AG04450 (cell line): ENCODE data around the gene DNLZ. TPM values are rescaled to one million over a fixed set of nuclear protein-coding genes. Genes with fewer than 3 reads are reported as not detected.

ENCODE experiments used
- CTCF ChIA-PET: fragments of 300-600, 350-600 bp; formaldehyde crosslinking; extraction: SDS; loops from one replicate; lab custom pipeline; 2022; ENCODE audit warnings: antibody characterized with exemption, inconsistent platforms; lab: Charles Lee
- POLR2A ChIA-PET: fragments of 350-600 bp; formaldehyde crosslinking; extraction: SDS; loops from one replicate; lab custom pipeline; 2021; ENCODE audit warnings: antibody characterized with exemption, inconsistent platforms; lab: Yijun Ruan, JAX
- DNase-seq: peaks from one replicate; pipeline ENCODE4 v3.0.0-alpha.2; 2011; ENCODE audit warnings: low read depth, low spot score
- H3K27ac ChIP-seq: one replicate; pipeline ENCODE4 v1.5.1; 2012; ENCODE audit warnings: low read depth, low read length, control low read depth
- H3K27me3 ChIP-seq: one replicate; pipeline ENCODE4 v1.6.0; 2012; ENCODE audit warnings: low read length; ENCODE audit not compliant: control insufficient read depth, insufficient read depth
- H3K4me3 ChIP-seq: 2 replicates; pipeline ENCODE4 v1.5.1; 2011; ENCODE audit warnings: mild to moderate bottlenecking, low read depth, low read length, control low read depth
- H3K9me3 ChIP-seq: 2 replicates; pipeline ENCODE4 v1.5.1; 2012; ENCODE audit warnings: low read length; ENCODE audit not compliant: control insufficient read depth, insufficient read depth
- CTCF ChIP-seq: IDR thresholded peaks from 2 replicates; pipeline ENCODE4 v1.5.1; 2011; ENCODE audit warnings: low read depth, low read length, control low read depth, inconsistent platforms
- polyA plus RNA-seq: library from polyadenylated mRNA; depleted of rRNA; stranded (reverse); fragments of >200 nt; gene quantifications from 2 replicates; pipeline ENCODE4 v1.2.3, GENCODE V29; 2011

The DNLZ gene
- polyA plus RNA-seq, 1 experiment: 3.7 TPM

GRCh38 chr9:136400038-136400834 lies 36.7 kb upstream of the DNLZ start, which contains the start of gene SNAPC4:
SNAPC4 (minus strand) TSS chr9:136400170; CDS start chr9:136398428, 1,742 bp downstream.
- peak; percentile 34 for DNase-seq
- Histone ChIP-seq H3K27me3 (no peaks in the 10 kb centered on the region), H3K9me3 (no peaks in the 10 kb centered on the region; the same call in 1 of the 2 replicates), H3K27ac (peak within 1 kb of the TSS; percentile 57), H3K4me3 (peak within 1 kb of the TSS; percentile 86)
- POLR2A ChIA-PET: interaction anchor here (1.2 kb wide), 1 partner anchor 37 kb away, joined by 8 read pairs; the partner anchor contains the start of gene DNLZ
- peak; percentile 68 for TF ChIP-seq CTCF
- CTCF ChIA-PET: interaction anchor here (0.5 to 3.0 kb wide), 5 partner anchors 9 to 88 kb away, joined by 3 to 36 read pairs (median 5); no protein-coding TSS in a partner anchor

DNA sequence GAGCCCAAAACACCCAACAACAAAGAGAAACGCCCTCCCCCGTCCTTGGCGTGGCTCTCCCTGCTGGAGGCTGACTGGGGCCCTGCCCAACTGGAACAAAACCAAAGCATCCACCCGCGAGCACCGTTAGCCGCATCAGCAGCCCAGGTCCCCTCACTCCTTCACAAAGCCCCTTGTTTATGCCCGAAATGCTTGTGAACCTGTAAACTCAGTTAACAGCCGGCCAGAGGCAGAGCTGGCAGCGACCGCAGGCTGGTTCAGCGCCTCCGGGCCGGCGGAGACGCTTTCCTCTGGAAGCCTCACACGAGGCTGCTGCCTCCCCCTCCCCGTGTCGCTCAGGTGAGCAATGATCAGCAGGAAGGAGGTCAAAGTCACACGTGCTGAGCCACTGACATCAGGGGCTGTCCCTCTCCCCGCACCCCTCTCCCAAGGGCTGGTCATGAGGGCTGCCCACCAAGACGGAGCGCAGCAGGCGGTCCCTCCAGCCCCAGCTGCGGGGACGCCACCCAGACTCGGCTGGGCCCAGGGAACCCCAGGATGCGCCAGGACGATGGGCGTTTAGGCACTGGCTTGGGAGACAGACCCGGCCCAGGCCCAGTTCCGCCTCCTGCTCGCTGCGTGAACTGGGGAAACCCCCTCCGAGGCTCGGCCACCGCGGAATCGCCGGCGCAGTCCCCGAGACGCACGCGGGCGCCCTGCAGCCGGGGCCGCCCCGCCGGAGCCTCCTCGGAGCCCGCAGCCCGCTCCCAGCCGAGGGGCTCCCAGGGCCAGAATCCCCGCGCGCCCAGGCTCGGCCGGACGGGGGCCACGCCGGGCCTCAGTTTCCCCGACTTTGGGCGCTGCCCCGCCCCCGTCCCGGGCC lies 35.9 kb upstream of the DNLZ start:
- no peak for DNase-seq
- ChIA-PET POLR2A (no interaction called here), CTCF (interaction anchor here (0.5 to 1.8 kb wide), 3 partner anchors 13 to 159 kb away, joined by 3 to 9 read pairs (median 4); no protein-coding TSS in a partner anchor)
- Histone ChIP-seq H3K27me3 (no peaks in the 10 kb centered on the region), H3K9me3 (no peaks in the 10 kb centered on the region; the same call in 1 of the 2 replicates), H3K4me3 (peak overlapping the region; percentile 86), H3K27ac (peak overlapping the region; percentile 47)
- no peak for TF ChIP-seq CTCF

GRCh38 chr9:136398286-136398685 lies 34.7 kb upstream of the DNLZ start:
- ChIA-PET POLR2A (no interaction called here), CTCF (interaction anchor here (1.8 kb wide), 1 partner anchor 85 kb away, joined by 9 read pairs; no protein-coding TSS in a partner anchor)
- Histone ChIP-seq H3K27me3 (no peaks in the 10 kb centered on the region), H3K27ac (no peak overlapping the region), H3K9me3 (no peaks in the 10 kb centered on the region; the same call in 1 of the 2 replicates), H3K4me3 (peak overlapping the region; percentile 86)
- TF ChIP-seq CTCF: no peak
- no peak for DNase-seq

- CTCF ChIA-PET: interaction anchor here (0.9 to 1.8 kb wide), 2 partner anchors 11 to 85 kb away, joined by 3 to 9 read pairs; no protein-coding TSS in a partner anchor
- Histone ChIP-seq H3K27me3 (no peaks in the 10 kb centered on the region), H3K9me3 (no peaks in the 10 kb centered on the region; the same call in 1 of the 2 replicates), H3K27ac (no peak overlapping the region), H3K4me3 (no peak overlapping the region)
- no peak for DNase-seq
- TF ChIP-seq CTCF: no peak
- POLR2A ChIA-PET: no interaction called here
Measured at GRCh38 chr9:136397643-136398042, 34.1 kb upstream of the DNLZ start.
